Inferior parietal cortex (tissue), 1 donor: ENCODE measurements around the gene FGF6.

Experiments
- DNase-seq: peaks from one replicate; pipeline ENCODE4 v3.0.0-alpha.2; 2016; ENCODE audit errors: extremely low spot score

The FGF6 gene

DNA sequence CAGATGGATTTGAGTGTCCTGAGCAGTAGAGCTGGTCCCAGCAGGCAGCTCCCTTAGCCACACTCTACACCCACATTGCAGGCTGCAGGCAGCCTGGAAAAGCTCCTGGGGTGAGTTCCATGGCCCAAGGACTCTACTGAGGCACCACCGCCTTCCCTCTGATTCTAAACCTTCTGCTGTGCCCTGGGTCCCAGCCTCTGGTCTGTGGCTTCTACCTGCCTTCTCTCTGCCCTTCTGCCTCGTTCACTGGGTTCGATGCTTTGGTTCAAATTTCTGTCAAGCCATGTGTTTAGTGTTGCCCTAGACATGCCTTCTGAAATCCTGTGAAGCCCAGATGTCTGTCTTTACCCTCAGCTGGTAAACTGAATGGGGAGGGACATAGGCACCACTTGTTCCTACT, 1.5 kb upstream of the FGF6 start:
- no peak for DNase-seq

GRCh38 chr12:4446335-4446734, 720 bp upstream of the FGF6 start:
- no peak for DNase-seq

GRCh38 chr12:4444031-4444430, 1.6 kb downstream of the FGF6 start:
- no peak for DNase-seq

- DNase-seq, result no peak
Observed at GRCh38 chr12:4443616-4444015, 2.0 kb downstream of the FGF6 start.

- no peak for DNase-seq
Observed at GRCh38 chr12:4441355-4442335, 4.0 kb downstream of the FGF6 start.

- DNase-seq, result no peak
Observed at GRCh38 chr12:4440187-4440941, 5.3 kb downstream of the FGF6 start.

- no peak for DNase-seq
Observed at GRCh38 chr12:4439736-4440135, 5.9 kb downstream of the FGF6 start.

GRCh38 chr12:4438834-4439596, 6.6 kb downstream of the FGF6 start:
- DNase-seq, result no peak

- DNase-seq, result no peak
Observed at GRCh38 chr12:4435537-4435936, 10.1 kb downstream of the FGF6 start.

GRCh38 chr12:4434706-4435425, 10.7 kb downstream of the FGF6 start:
- DNase-seq, result no peak

DNA sequence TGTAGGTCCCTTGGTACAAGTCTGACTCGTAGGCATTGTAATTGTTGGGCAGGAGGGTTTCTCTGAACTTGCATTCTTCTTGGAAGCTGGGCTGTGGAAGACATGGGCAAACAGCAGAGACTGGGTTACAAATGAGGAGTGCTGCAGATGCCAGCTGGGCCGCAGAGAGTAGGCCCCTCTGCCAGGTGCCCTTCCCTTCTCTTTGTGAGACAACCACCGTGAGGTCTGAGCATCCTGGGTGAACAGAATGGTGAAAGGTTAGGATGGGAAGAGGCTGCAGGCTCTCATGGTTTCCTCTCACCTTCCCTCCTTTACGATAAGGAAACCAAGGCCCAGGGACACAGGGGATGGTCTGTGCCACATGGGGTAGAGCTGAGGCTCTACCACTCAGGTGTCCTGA, 11.3 kb downstream of the FGF6 start:
- no peak for DNase-seq

DNA sequence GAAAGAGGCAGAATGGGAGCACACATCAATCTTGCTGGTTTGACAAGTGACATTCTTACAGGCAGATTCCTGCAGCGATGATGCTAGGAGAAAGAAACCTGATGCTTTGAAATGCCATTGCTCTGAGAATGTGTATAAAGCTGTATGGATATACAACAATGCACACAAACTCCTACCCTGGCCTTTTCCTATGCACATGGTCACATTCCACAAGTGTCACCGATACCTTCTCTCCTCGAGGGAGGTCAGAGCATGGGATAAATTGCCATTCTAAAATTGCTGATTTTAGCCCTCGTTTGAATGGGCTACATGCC, 11.9 kb downstream of the FGF6 start:
- no peak for DNase-seq

- DNase-seq, result no peak
Observed at GRCh38 chr12:4432878-4433744, 12.5 kb downstream of the FGF6 start.

GRCh38 chr12:4431866-4432265, 13.7 kb downstream of the FGF6 start:
- DNase-seq, result no peak

- DNase-seq, result no peak
Observed at GRCh38 chr12:4431436-4431835, 14.2 kb downstream of the FGF6 start.

GRCh38 chr12:4424422-4424821, 21.2 kb downstream of the FGF6 start:
- no peak for DNase-seq

DNA sequence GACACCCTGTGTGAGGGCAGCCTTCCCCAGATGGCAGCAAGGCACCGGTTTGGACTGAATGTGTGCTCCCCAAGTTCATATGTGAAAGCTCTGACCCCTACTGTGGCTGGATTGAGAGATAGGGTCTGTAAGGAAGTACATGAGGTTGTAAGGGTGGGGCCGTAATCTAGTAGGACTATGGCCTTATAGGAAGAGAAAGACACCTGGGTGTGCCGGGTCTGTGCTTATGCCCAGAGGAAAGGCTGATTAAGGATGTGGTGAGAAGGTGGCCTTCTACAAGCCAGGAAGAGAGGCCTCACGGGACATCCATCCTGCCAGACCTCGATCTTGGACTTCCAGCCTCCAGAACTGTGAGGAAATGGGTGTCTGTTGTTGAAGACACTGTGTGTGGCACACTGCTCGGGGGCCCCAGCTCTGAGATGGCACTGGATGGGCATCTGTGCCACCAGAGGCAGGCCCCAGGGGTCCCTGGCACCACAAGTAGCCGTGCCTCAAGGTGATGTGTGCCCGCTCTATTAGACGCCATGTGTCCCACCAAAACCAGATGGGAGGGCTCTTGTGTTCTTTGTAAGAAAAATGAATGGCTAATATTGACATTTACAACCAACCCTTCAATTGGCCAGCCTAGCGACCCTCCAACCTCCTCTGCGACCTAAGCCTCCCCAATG, 22.0 kb downstream of the FGF6 start:
- DNase-seq, result no peak

GRCh38 chr12:4422985-4423384, 22.6 kb downstream of the FGF6 start:
- no peak for DNase-seq

DNA sequence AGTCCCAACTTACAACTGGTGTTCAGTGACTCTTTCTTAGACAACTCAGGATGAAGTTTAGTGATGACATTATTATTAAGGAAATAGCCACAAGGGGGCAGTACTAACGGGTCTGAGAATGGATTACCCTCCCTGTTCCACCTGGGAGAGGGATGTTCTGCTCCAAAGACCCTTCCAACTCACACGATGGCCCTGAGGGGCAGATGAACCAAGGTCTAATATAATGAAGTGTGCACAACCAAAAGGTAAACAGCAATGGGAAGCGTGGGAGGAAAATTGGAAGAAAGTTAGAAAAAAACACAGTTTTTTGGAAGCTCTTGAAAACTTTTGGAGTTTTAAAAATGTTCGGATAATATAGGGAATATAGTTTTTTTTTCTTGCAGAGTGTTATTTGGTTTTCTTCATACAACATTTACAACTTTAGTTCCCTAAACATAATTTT, 24.0 kb downstream of the FGF6 start:
- peak; percentile 74 for DNase-seq

- no peak for DNase-seq
Observed at GRCh38 chr12:4420138-4420670, 25.4 kb downstream of the FGF6 start.
